GM21723 (cell line): Measurements from ENCODE around the gene ASTN2.

Experiments used
- ATAC-seq: cut with Tn5 transposase; IDR thresholded peaks from one replicate; pipeline ENCODE4 v1.9.1; 2021; ENCODE audit warnings: mild to moderate bottlenecking, moderate library complexity; ENCODE audit not compliant: unreplicated experiment

ASTN2 gene

DNA sequence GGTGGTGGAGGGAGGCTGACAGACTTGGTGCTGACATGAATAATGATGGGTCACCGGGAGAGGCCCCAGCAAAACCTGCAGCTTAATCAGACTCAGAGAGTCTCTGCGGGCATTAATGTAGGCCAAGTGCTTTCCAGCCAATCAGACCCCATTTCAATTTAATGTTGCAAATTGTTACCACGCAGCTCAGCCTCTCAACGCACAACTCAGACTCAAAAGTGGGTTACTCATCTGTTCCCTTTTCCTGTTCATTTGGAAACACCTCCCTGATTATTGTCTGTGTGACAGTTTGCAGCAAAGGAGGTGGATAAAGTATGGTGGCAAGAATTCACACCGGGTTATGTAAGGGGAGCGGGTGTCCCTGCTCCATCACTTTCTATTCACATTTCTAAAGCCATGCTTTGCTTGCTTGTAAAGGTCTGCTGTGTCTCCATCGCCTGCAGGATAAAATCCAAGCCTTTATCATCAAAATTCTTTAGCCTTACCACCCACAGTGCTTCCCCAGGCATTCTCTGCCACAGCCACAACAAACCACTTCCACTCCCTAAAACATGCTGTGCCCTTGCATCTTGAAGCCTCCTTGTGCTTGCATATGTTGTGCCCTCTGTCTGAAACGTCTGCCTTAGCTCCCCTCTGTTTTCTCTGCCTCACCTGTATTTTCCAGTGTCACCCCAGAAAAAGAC, 156.5 kb downstream of the ASTN2 start:
- no peak for ATAC-seq

DNA sequence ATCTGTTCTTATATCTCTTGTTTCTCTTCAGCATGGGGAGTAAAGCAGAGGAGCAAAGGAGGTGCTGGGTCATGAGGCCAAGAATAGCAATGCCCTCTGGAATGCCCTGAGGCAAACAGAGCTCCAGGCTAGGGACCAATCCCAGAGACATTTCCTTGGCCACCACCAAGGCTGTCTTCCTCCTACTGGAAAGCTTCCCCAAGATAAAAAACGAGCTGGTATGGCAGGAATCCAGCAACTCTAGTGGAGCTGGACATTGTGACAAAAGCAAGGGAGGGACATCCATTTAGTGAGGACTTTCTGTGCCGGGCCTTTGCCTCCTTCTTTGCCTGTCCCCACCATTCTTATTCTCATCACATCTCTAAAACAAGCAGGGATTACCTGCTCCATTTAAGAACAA, 161.6 kb downstream of the ASTN2 start:
- no peak for ATAC-seq

DNA sequence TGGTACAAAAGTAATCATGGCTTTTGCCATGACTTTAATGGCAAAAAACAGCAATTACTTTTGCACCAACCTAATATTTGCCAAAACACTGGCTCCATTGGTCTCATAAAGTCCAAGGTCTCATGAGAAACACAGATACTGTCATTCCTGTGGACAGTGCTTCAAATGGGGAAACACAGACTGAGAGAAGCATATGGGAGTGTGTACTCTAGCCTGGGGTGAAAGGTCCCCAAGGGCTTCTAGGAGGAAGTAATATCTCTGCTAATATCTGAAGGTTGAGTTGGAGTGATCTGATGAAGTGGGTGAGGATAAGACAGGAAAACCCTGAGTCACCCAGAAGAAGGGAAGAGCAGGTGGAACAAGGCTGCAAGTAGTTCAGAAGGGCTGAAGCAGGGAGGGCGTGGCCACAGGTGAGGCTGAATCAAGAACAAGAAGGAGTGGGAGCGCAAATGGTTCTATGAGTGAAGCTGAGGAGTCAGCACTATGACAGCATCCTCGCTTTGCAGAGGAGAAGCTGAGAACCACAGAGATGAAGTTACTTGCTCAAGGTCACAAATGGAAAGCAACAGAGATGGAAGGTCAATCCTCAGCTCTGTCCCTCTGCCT, 164.1 kb downstream of the ASTN2 start:
- ATAC-seq, result no peak

DNA sequence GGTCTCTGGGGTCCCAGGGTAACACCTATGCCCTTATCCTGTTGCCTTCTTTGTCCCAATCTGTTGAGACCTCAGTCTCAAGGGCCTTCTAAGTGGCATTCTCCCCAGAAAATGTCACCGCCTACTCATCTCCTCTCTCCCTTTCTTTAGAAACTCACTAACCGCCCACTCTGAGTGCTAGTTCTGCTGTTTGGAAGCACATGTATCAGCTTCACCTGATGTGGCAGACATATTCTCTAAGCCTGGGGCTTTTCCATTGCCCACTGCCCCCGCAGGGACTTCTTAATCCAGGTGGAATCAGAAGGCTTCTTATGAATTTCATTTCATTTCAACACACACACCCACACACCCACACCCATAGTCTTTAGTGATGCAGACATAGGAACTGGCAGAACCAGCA, 165.1 kb downstream of the ASTN2 start:
- no peak for ATAC-seq

DNA sequence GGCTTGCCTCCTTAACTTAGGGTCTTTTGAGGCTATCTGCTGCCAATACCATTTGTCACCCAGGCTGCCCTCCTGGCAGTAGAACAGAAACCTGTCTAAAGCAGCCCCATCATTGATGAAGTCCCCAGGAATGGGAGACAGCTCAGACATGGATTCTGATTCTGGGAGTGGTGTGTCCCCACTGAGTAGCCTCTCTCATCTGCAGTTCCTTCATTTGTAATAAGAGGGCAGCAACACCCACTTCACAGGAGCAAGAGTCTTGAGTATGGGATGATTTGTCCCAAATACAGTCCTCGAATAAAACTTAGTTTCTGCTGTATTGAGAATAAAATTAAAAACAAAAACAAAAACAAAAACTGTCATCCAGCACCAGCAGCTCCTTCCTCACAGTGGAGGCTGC, 167.6 kb downstream of the ASTN2 start:
- ATAC-seq, result no peak

DNA sequence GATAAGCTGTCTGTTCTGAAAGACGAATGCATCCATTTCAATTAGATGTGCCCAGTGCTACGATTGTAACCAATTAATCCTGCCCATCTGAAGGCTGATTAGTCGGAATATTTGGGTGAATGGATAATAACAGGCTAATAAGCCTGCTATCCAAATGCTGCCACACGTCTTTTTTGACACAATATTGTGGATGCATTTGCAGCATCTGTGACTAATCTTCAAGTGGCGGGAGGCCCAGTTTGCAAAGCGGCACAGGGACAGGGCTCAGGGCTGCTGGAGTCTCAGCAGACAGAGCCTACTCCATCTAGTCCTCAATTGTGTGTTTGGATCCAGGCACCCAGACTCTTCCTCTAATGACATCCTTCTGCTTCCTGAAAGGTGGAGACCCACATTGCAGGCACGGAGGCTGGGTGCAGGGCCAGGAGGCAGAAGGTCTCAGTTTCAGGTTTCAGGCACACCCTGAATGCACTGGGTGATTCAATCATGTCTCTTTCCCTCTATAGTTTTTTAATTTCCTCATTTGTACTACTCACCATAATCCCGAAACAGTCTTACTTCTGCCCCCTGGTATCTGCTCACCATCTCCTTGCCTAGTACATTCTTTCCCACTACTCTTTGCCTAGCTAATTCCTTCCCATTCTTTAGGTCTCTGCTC, 169.6 kb downstream of the ASTN2 start:
- ATAC-seq, result no peak

DNA sequence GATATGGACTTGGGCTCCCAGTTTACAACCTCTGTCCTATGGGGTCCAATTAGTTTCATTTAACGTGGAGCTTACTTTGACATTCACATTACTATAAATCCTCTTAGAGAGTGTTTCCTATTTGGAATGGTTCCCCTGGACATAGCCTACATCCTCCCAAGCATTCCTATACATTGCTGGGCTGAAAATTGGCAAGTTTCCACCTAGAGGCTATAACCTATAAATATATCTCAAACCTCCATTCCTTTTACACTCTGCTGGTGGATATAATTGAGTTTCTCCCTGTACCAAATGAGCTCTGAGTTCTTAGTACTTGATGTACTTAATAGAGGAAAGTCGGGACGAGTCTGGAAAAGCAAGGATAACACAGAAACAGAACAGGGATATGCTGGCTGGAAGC, 172.8 kb downstream of the ASTN2 start:
- no peak for ATAC-seq

DNA sequence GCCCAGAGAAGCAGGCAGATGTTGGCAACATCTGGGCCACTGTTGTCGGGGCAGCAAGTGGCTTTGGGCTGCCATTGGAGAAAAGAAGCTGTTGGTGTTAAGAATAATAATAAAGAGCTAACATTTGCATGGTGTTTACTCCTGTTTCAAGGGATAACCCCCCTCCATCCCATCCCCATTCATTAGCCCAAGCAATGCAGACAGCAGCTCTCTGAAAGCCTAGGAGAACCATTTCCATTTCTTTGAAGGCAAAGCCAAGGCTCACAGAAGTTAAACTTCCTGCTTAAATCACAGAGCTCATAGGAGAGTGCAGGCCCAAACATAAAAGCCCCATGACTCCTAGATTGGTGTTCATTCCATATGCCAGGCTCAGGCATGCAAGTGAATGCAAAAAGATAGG, 175.4 kb downstream of the ASTN2 start:
- no peak for ATAC-seq

DNA sequence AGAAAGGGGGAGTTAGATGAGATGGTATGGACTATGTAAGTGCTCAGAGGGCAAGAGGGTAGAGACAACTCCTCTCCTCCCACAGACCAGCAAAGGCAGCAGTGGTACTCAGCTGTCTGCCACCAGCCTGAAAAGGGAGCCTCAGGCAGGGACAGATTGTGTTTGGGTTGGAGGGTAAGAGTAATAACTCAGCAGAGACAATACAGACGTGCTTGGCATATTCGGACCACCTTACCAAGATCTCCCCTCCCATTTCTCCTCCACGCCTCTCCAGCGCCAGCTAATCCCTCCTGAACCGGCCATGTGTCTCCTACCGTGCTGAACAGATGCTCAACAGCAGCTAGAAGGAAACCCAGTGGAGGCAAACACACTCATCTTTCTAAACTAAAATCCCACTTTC, 180.8 kb downstream of the ASTN2 start:
- no peak for ATAC-seq

DNA sequence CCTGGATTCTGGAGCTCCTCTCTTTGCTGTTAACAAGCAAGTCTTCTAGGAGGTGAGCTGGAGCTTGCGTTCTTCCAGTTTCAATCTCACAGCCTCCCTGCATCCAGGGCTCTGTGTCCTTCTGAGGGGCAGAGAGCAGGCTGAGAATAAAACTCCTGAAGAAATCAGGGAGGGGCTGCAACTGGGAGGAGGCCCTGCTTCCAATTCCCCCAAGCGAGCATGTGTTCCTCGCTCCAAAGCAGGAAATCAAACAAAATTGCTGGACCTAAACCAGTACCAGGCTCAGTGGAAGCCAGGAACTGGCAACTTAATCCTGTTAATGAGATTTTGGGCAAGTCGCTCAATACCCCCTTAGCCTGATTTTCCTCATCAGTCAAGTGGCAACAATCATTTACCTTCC, 181.8 kb downstream of the ASTN2 start:
- ATAC-seq, result no peak

DNA sequence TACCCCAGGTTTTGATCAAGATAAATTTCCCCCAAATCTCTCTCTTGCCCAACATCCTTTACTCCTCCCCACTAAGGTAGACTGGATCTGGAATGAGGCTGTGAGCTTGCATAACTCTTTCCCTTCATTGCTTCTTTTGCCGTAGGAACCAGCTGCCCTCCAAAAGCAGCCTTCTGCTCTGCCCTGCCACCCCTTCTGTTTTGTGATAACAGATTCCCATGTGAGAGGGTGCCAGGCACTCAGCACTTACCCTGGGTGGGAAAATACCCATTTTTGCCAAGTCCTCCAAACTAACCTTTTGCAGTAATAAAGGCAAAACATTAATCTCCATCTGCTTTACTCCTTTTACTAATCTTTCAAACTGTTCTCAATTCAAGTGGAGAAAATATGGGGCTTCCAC, 182.6 kb downstream of the ASTN2 start:
- ATAC-seq, result no peak

DNA sequence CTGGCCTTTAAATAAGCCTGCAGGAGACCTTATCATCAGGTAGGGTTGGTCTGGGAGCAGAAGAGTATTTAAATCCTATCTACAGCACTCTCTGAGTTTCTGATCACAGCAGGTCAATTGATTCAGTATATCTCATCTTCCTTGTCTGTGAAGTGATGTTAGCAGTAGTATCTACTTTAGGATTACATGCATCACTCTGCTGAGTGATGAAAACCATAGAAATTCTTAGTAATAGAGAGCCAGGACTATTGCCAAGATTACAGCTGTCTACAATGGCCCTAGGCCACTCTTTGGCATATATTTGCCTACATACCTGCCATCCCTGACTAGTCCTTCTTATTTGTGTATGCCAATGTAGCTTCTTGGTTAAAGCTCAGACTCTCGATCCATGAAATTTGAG, 183.8 kb downstream of the ASTN2 start:
- ATAC-seq, result no peak

DNA sequence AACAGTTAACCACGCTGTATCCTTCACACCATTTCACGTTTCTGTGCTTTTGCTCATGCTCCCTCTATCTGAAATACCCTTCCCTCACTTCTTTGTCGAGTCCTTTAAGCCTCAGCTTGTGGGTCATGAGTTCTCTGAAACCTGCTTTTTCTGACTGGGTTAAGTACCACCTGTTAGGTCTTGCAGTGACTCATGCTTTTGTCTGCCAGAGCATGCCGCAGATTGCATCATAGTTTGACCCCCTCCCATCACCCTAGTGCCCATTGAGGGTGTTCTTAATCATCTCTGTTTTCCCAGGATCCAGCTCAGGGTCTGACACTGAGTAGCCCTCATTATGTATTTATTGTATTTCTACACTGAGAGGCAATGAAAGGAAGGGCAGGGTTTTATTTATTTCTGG, 190.2 kb downstream of the ASTN2 start:
- ATAC-seq, result no peak

DNA sequence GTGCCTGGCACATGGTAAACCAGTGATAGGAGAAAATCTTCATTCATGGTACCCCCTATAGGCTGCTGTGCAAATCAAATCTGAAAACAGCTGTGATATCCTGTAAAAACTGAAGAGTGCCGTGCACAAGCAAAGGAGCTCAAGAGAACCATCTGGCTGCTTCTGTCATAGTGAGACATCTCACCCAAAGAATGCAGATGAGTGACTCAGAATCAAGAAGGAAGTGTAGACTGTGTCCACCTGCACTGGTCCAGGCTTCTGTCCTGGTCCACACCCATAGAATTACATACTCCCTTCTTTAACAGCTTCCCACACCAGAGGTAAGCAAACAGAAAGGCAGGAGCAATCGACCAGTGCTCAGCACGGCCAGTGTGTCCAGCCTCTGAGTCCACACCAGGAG, 195.9 kb downstream of the ASTN2 start:
- no peak for ATAC-seq

DNA sequence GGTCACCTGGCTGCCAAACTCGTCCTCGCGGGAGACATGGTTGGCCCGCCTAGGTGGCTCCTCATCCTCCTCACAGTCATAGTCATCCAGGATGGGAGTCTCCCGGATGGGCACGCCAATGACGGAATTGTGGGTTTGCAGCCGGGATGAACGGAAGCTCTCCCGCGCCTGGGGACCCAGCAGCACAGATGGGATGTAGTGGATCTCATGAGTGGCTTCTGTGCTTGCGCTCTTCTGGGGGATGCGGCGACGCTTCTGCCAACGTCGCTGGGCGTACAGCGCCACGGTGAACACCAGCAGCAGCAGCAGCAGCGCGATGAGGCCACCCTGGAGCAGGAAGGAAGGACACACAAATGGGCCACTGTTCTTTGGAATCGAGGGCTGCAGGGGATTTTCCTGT, 200.4 kb downstream of the ASTN2 start:
- ATAC-seq, result no peak

DNA sequence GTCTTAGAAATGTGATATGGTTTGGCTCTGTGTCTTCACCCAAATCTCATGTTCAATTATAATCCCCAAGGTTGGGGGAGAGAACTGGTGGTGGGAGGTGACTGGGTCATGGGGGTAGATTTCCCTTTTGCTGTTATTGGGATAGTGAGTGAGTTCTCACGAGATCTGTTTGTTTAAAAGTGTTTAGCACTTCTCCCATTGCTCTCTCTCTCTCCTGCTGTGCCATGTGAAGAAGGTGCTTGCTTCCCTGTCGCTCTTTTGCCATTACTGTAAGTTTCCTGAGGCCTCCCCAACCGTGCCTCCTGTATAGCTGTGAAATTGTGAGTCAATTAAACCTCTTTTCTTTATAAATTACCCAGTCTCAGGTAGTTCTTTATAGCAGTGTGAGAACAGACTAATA, 203.6 kb downstream of the ASTN2 start:
- no peak for ATAC-seq

DNA sequence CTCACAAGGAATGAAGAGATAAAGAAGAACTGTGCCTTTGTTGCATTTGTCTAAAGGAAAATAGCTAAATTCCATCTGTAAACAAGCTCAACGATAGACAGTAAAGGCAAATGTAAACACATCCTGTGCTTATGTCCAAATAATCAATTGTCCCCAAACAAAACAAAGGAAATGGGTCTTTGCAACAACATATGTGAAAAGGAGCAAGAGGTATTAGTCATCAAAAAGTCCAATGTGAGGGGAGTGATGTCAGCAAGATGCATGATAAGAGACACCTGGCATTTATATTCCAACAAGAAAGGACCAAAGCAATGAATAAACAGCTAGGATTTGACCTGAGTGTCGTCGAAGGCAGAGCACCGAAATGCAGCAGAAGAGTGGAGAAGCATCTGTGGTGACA, 209.1 kb downstream of the ASTN2 start:
- no peak for ATAC-seq

DNA sequence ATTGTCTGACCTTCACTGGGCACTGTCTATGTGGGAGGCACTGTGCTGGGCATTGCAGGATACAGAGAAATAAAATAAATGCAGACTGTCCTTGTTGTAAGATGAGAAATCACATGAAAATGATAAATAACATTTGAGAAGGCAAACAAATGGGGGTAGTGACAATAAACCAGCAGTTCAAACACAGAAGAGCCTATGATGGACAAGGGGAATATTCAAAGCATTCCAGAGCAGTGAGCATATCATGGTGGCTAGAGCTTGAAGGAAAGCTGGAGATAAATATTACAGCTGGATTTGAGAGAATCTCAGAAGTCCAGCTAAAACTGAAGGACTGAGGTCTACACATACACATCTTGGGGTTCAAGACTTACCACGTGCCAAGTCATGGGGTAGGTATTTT, 209.9 kb downstream of the ASTN2 start:
- no peak for ATAC-seq

DNA sequence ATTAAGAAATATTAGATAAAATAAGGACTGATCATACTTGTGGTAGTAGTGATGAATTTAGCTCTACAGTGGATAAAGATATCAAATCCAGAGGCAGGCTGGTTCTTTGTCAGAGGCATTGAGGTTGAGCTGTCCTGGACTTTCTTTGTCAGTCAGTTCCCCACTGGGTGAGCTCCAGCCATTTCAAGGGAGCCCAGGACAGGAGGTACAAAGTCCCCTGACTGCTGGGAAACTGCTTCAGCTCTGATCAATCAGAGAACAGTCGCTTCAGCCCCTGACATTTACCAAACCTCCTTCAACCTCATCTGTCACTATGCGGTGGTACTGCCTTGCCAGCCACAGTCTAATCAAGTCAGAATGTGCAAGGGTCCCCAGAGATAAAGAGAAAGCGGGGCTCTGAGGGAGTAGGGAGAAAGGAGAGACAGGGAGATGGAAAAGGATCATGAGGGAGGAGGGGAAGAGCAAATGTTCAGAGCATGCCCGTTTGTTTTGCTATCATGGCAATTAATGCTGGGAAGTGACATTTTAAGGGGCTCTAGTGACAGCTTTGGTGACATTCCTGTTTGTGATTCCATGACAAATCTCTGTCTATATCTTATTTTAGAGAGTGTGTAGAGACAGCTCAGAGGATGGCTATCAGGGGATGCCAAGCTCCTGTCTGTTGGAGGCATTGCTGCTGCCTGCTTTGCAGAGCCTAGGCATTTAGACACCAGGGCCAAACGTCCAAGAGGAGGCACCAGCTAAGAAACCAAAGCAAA, 223.2 kb downstream of the ASTN2 start:
- no peak for ATAC-seq

DNA sequence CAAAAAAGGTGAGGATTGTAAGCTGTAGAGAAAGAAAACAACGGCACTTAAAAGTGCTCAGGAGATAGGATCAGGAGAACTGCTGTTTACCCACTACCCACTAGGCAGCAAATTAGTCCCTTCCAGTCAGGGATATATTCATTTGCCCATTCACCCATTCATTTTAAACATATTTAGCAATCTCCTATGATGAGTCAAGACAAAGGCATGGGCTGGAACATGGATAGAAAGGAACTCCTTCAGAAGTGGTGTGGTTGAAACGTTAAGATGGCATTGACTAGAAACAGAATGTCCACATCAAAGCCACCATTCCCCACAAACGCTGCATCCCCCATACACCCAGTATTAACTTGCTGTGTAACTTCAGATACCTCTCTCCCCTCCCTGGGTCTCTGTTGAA, 225.7 kb downstream of the ASTN2 start:
- no peak for ATAC-seq

DNA sequence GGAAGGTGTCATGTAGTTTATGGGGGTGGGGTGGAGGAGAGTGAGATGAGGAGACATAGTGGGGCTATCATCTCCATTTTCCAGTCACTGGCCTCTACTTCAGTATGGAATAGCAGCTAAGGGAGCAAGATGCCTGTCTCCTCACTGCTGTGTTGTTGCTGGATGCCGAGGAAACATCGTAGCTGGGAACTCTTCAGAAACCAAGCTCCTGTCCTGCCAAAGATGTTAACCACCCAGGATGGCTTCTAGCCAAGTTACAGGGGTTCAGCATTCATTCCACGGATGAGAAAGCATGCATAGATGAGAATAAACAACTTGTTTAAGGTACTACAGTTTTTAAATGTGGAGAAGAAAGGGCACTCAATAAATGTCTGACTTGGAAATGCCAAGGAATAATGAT, 226.5 kb downstream of the ASTN2 start:
- no peak for ATAC-seq

DNA sequence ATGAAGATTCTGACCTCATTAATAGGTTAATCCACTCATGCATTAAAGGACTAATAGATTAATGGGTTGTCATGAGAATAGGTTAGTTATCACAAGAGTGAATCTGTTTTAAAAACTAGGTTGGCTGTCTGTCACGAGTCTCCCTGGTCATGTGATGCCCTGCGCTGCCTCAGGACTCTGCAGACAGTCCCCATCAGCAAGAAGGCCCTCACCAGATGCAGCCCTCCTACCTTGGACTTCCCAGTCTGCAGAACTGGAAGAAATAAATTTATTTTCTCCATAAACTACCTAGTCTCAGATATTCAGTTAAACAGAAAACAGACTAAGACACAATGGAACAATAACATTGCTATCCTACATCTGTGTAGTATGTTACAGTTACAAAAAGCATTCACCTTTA, 227.4 kb downstream of the ASTN2 start:
- ATAC-seq, result no peak
